ENCODE data around the gene PM20D2.

- TF ChIP-seq POLR2A (IDR thresholded peaks at IDR 0.05) (no peak), CTCF (IDR thresholded peaks at IDR 0.05) (no peak)
Observed at GRCh38 chr6:89187504-89187903, 41.6 kb downstream of the PM20D2 start.

Measured in testis (tissue), 2 donors.